HG03575 (cell line): ENCODE results near the gene KIF20B.
A peak's percentile ranks its signal among the peaks of the same experiment; 100 is the strongest.
"Not testable (repeated sequence)": the region's sequence is repeated elsewhere in the genome, so short reads cannot be mapped to it uniquely, and the experiment has no call there.

Source experiments
- ATAC-seq: cut with Tn5 transposase; IDR thresholded peaks from one replicate; pipeline ENCODE4 v1.9.1; 2021; ENCODE audit not compliant: unreplicated experiment, insufficient number of reproducible peaks, low FRiP score; ENCODE audit errors: extremely low read depth

The KIF20B gene

GRCh38 chr10:89759531-89759930 is 58.1 kb downstream of the KIF20B start:
- no peak for ATAC-seq

GRCh38 chr10:89763671-89764070 is 62.3 kb downstream of the KIF20B start:
- ATAC-seq, result not testable (repeated sequence)

- ATAC-seq, result no peak
Observed at GRCh38 chr10:89771684-89772083, 70.3 kb downstream of the KIF20B start.

- ATAC-seq, result no peak
Observed at GRCh38 chr10:89773081-89773480, 71.7 kb downstream of the KIF20B start.

GRCh38 chr10:89776665-89777064 is 75.3 kb downstream of the KIF20B start:
- no peak for ATAC-seq

GRCh38 chr10:89782470-89782869 is 81.1 kb downstream of the KIF20B start:
- ATAC-seq, result no peak

- no peak for ATAC-seq
Observed at GRCh38 chr10:89783406-89783805, 82.0 kb downstream of the KIF20B start.

GRCh38 chr10:89785095-89785494 is 83.7 kb downstream of the KIF20B start:
- ATAC-seq, result no peak

- no peak for ATAC-seq
Observed at GRCh38 chr10:89789188-89789877, 87.9 kb downstream of the KIF20B start.

- no peak for ATAC-seq
Observed at GRCh38 chr10:89792187-89792586, 90.8 kb downstream of the KIF20B start.

- no peak for ATAC-seq
Observed at GRCh38 chr10:89793649-89794254, 92.4 kb downstream of the KIF20B start.

GRCh38 chr10:89795840-89796239 is 94.5 kb downstream of the KIF20B start:
- ATAC-seq, result no peak

GRCh38 chr10:89798092-89798491 is 96.7 kb downstream of the KIF20B start:
- ATAC-seq, result no peak

- ATAC-seq, result no peak
Observed at GRCh38 chr10:89799573-89799972, 98.2 kb downstream of the KIF20B start.

GRCh38 chr10:89805599-89806013 is 104.2 kb downstream of the KIF20B start:
- peak; percentile 95 for ATAC-seq

- no peak for ATAC-seq
Observed at GRCh38 chr10:89808842-89809241, 107.5 kb downstream of the KIF20B start.

- no peak for ATAC-seq
Observed at GRCh38 chr10:89809766-89810165, 108.4 kb downstream of the KIF20B start.

GRCh38 chr10:89810908-89811525 is 109.6 kb downstream of the KIF20B start:
- no peak for ATAC-seq

GRCh38 chr10:89813546-89813945 is 112.2 kb downstream of the KIF20B start:
- no peak for ATAC-seq

- no peak for ATAC-seq
Observed at GRCh38 chr10:89814278-89814677, 112.9 kb downstream of the KIF20B start.
